GM12875 (cell line): ENCODE data around the gene TIE1.

Source experiments
- H3K4me3 ChIP-seq: one replicate; pipeline ENCODE4 v1.5.1; 2011; ENCODE audit warnings: low read depth, low read length, control low read depth
- TF ChIP-seq, protein P1 (sequence below): IDR thresholded peaks from 2 replicates; pipeline ENCODE4 v1.5.1; 2011; ENCODE audit warnings: low read depth, mild to moderate bottlenecking, control low read depth, inconsistent platforms, low read length, moderate library complexity, borderline replicate concordance; ENCODE audit not compliant: insufficient read depth

Gene TIE1

DNA sequence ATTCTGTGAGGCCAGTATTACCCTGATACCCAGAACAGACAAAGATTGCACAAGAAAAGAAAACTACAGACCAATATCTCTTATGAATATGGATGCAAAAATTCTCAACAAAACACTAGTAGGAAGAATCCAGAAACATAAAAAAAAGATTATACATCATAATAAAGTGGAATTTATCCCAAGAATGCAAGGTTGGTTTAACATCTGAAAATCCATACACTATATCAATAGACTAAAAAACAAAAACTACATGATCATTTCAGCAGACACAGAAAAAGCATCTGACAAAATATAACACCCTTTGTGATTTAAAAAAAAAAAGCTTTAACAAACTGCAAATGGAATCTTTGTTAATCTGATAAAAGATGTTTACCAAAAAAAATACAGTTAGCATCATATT, 24.6 kb downstream of the TIE1 start:
- TF ChIP-seq, protein P1, sequence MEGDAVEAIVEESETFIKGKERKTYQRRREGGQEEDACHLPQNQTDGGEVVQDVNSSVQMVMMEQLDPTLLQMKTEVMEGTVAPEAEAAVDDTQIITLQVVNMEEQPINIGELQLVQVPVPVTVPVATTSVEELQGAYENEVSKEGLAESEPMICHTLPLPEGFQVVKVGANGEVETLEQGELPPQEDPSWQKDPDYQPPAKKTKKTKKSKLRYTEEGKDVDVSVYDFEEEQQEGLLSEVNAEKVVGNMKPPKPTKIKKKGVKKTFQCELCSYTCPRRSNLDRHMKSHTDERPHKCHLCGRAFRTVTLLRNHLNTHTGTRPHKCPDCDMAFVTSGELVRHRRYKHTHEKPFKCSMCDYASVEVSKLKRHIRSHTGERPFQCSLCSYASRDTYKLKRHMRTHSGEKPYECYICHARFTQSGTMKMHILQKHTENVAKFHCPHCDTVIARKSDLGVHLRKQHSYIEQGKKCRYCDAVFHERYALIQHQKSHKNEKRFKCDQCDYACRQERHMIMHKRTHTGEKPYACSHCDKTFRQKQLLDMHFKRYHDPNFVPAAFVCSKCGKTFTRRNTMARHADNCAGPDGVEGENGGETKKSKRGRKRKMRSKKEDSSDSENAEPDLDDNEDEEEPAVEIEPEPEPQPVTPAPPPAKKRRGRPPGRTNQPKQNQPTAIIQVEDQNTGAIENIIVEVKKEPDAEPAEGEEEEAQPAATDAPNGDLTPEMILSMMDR: no peak
- no peak overlapping the region for H3K4me3 ChIP-seq

DNA sequence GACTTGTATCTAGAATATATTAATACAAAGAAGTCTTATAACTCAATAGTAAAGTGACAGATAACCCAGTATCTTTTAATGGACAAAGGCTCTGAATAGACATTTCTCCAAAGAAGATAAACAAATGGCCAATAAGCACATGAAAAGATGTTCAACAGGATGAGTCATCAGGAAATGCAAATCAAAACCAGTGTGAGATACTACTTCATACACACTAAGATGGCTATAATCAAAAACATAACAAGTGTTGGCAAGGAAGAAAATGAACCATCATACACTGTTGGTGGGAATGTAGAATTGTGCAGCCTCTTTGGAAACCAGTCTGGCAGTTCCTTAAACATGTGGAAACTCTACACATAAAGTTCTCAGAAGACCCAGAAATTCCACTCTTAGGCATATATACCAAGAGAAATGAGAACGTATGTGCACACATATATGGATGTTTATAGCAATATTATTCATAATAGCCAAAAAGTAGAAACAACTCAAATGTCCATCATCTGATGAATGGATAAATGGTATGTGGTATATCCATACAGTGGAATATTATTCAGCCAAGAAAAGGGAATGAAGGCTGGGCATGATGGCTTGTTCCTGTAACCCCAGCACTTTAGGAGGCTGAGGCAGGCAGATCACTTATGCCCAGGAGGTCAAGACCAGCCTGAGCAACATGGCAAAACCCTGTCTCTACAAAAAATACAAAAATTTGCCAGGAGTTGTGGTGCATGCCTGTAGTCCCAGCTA, 26.9 kb downstream of the TIE1 start:
- H3K4me3 ChIP-seq: no peak overlapping the region
- TF ChIP-seq, protein P1: no peak

DNA sequence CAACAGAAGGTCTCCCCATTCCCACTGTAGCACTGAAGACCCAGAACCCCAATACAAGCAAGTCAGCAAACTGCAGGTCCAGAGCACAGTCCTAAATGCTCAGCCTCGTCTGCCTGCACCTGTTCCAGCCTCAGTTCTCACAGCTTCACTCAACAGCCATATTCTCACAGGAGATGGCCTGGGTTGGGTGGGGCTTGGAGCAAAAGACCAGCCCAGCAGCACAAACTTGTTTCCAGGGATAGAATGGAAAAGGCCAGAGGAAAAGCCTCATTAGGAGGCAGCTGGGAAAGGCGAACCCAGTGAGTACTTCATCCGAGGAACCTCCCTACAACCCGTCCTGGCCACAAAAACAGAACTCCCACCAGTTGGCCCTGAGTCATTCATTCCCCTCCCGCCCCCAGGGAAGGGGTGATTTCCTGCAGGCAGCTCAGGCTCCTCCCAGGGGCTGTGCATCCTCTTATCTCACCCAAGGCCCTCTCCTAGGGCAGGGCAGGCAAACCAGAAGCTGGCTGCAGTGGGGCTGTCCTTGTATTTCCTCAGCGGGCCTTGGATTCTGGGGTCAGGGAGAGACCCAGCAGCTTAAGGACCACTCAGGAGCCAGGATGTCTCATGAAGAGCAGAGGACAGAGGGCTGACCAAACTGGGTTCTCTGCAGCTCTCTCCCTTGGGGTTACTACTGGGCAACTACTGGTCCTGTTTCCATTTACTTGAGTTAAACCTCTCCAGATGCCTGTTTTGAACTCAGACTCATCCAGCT, 29.4 kb downstream of the TIE1 start:
- TF ChIP-seq, protein P1: no peak
- H3K4me3 ChIP-seq: no peak overlapping the region

DNA sequence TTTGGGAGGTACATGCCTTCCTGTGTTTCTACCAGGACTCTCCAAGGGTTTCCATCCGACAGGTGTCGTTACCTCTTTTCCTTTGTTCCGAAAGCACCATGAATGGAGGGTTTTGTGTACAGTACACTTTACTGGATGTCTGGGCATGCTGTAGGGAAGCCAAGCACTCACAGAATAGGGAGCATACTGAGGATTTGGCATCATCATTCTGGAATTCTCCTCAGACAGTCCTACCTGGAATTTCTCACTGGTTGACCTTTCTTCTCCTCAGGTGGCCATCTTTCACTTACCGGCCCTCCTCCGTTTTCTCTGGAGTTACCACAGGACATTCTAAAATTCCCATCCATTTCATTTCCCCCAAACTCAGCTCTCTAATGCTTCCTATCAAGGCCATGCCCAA, 30.9 kb downstream of the TIE1 start:
- TF ChIP-seq, protein P1: no peak
- no peak overlapping the region for H3K4me3 ChIP-seq

DNA sequence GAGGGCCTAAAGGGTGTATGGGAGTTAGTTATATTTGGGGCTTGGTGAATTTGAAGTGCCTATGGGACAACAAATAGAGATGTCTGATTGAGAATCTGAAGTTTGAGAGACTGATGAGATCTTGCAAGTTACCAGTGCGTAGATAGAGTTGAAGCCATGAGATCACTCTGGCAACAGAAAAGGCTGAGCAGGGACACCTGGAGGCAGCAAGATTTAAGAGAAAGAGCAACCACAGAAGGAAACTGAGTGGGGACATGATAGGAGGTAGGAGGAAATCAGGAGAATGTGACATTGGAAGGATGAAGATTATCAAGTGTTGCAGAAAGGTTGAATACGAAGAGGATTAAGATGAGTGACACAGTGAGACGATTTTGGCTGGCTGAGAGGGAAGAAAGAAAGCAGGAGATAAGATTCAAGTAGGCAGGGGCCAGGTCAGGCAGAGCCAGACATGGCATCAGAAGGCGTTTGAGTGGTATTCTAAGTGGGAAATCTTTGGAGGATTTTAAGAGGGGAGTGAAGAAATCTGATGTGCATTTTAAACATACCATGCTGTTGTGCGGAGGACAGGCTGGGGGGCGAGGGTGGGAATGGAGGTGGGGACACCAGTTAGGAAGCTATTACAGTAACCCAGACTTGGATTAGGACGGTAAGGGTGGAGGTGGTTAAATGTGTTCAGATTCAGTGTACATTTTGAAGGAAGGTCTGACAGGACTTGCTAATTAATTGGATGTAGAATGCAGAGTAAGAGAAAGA, 33.8 kb downstream of the TIE1 start:
- no peak overlapping the region for H3K4me3 ChIP-seq
- TF ChIP-seq, protein P1: no peak

DNA sequence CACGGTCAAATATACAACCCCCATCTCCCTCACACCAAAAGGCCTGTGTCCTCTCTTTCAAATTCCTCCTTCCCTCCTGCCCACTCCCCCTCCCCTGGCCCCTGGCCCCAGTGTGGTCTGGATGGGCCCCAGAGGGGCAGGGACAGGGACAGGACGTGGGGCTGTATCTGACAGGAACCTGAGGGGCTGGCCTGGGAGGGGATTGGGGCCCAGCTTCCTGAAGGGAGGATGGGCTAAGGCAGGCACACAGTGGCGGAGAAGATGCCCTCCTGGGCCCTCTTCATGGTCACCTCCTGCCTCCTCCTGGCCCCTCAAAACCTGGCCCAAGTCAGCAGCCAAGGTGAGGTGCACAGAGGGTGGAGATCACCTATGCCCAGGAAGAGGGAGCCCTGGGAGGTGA, 36.8 kb downstream of the TIE1 start, which contains the start of gene MPL:
TSS of gene MPL (plus strand) at position 231 of the 400 bp plus-strand sequence. CDS start at position 262, 31 bp downstream.
- TF ChIP-seq, protein P1: no peak
- no peak within 1 kb of the TSS for H3K4me3 ChIP-seq
